Neural progenitor cell (in vitro differentiated cells): ENCODE results near the gene LATS2. TPM values are rescaled to one million over a fixed set of nuclear protein-coding genes. Genes with fewer than 3 reads are reported as not detected.

Source experiments
- DNase-seq: peaks from one replicate; pipeline ENCODE4 v3.0.0-alpha.2; 2016; ENCODE audit warnings: low spot score
- H2AFZ ChIP-seq: fragments of 200-600 bp; sonication (generic); replicated peaks from 2 replicates; pipeline ENCODE4 v1.6.1; 2016; ENCODE audit warnings: antibody characterized with exemption
- H3F3A ChIP-seq: fragments of 200-600 bp; sonication (generic); 2 replicates; pipeline ENCODE4 v1.6.1; 2016; ENCODE audit warnings: antibody characterized with exemption, low read depth
- H3K27ac ChIP-seq: fragments of 200-600 bp; sonication (generic); 2 replicates; pipeline ENCODE4 v1.5.1; 2016; ENCODE audit warnings: mild to moderate bottlenecking
- H3K27me3 ChIP-seq: fragments of 200-600 bp; sonication (generic); 2 replicates; pipeline ENCODE4 v1.6.1; 2016; ENCODE audit warnings: mild to moderate bottlenecking, moderate library complexity
- H3K36me3 ChIP-seq: fragments of 200-600 bp; sonication (generic); 2 replicates; pipeline ENCODE4 v1.5.1; 2016
- H3K4me1 ChIP-seq: fragments of 200-600 bp; sonication (generic); 2 replicates; pipeline ENCODE4 v1.6.1; 2016; ENCODE audit warnings: mixed run types
- H3K4me2 ChIP-seq: fragments of 200-600 bp; sonication (generic); 2 replicates; pipeline ENCODE4 v1.6.1; 2016
- H3K4me3 ChIP-seq: fragments of 200-600 bp; sonication (generic); 2 replicates; pipeline ENCODE4 v1.5.1; 2016
- H3K79me2 ChIP-seq: fragments of 200-600 bp; sonication (generic); 2 replicates; pipeline ENCODE4 v1.6.1; 2016; ENCODE audit warnings: low read depth
- H3K9ac ChIP-seq: fragments of 200-600 bp; sonication (generic); 2 replicates; pipeline ENCODE4 v1.6.1; 2016
- H3K9me3 ChIP-seq: fragments of 200-600 bp; sonication (generic); 2 replicates; pipeline ENCODE4 v1.5.1; 2016; ENCODE audit warnings: low read depth
- H4K20me1 ChIP-seq: fragments of 200-600 bp; sonication (generic); 2 replicates; pipeline ENCODE4 v1.6.1; 2016; ENCODE audit warnings: low read depth
- H3K27ac Mint-ChIP-seq: 3 replicates; pipeline ENCODE4 v1.8.0; 2021; ENCODE audit warnings: mixed read lengths
- H3K27me3 Mint-ChIP-seq: 2 replicates; pipeline ENCODE4 v1.8.0; 2022; ENCODE audit warnings: low read depth, mild to moderate bottlenecking, inconsistent platforms, moderate library complexity, mixed read lengths; ENCODE audit not compliant: insufficient read depth
- H3K36me3 Mint-ChIP-seq: 3 replicates; pipeline ENCODE4 v1.8.0; 2021; ENCODE audit warnings: mixed read lengths
- H3K4me1 Mint-ChIP-seq: 3 replicates; pipeline ENCODE4 v1.8.0; 2021; ENCODE audit warnings: mixed read lengths
- H3K4me3 Mint-ChIP-seq: 3 replicates; pipeline ENCODE4 v1.8.0; 2021; ENCODE audit warnings: mild to moderate bottlenecking, moderate library complexity, mixed read lengths
- H3K9me3 Mint-ChIP-seq: 3 replicates; pipeline ENCODE4 v1.8.0; 2020; ENCODE audit warnings: mixed read lengths
- CTCF ChIP-seq: fragments of 200-600 bp; sonication (generic); IDR thresholded peaks from 2 replicates; pipeline ENCODE4 v1.5.1; 2017; ENCODE audit warnings: antibody characterized with exemption, mild to moderate bottlenecking
- EZH2 ChIP-seq: fragments of 200-600 bp; sonication (generic); IDR thresholded peaks from 2 replicates; pipeline ENCODE4 v1.6.1; 2017; ENCODE audit warnings: antibody characterized with exemption, mild to moderate bottlenecking, moderate library complexity
- EZH2phosphoT487 ChIP-seq: fragments of 200-600 bp; sonication (generic); IDR thresholded peaks from 2 replicates; pipeline ENCODE4 v1.6.1; 2017; ENCODE audit warnings: antibody characterized with exemption
- total RNA-seq: library from RNA; depleted of rRNA; stranded (reverse); fragments of >200 nt; gene quantifications from 2 replicates; pipeline ENCODE4 v1.2.3, GENCODE V29; 2015; ENCODE audit warnings: low replicate concordance

The LATS2 gene
- total RNA-seq, 1 donor from 2014 or later = 15.2 TPM

DNA sequence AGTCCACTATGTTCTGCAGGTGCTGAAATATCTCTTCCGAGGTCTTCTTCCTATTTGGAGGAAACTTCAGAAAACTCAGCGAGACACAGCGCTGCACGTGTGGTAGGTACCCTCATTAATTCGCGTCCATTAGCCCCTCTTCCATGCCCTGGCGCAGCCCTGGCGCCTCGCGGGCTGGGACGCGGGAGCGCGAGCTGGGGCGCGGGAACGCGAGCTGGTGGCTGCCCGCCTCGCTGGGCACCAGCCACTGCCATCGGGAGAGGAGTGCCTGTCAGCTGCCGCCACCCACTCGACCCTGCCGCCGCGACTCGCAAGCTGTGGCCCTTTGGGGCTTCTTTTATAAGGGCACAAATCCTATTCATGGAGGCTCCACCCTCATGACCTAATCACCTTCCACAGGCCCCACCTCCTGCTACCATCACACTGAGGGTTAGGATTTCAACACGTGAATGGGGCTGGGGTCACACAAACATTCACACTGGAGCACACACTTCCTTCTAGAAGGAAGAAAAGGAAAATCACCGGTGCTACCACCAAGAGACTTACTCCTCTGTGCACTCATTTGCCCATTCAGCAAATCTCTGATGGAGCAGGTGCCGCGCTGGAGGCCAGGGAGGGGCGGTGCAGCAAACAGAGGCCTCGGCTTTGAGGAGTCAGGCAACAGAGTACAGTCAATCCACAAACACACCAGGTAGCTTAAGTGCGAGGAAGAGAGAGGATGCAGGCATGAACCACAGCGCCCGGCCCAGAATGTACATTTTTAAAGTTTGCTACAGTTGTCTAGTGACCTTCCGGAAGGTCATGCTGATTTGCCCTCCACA is 43.0 kb upstream of the LATS2 start:
- Histone ChIP-seq H3K4me2 (no peak overlapping the region), H3K36me3 (no peaks in the 10 kb centered on the region), H2AFZ (no peak overlapping the region), H3K79me2 (no peaks in the 10 kb centered on the region), H3F3A (peaks cover 5% of the 10 kb centered on the region), H3K4me1 (no peaks in the 10 kb centered on the region), H3K9me3 (no peaks in the 10 kb centered on the region), H3K27ac (no peak overlapping the region), H4K20me1 (no peaks in the 10 kb centered on the region), H3K4me3 (no peak overlapping the region), H3K9ac (no peak overlapping the region), H3K27me3 (no peaks in the 10 kb centered on the region)
- Mint-ChIP-seq H3K27me3 (peaks cover 10% of the 10 kb centered on the region), H3K9me3 (peaks cover 4% of the 10 kb centered on the region), H3K4me1 (no peaks in the 10 kb centered on the region), H3K4me3 (no peak overlapping the region), H3K27ac (no peak overlapping the region), H3K36me3 (no peaks in the 10 kb centered on the region)
- TF ChIP-seq CTCF (no peak), EZH2 (no peak), EZH2phosphoT487 (no peak)
- no peak for DNase-seq

GRCh38 chr13:21101865-21102576 is 40.6 kb upstream of the LATS2 start:
- Mint-ChIP-seq H3K4me1 (no peaks in the 10 kb centered on the region), H3K9me3 (peaks cover 7% of the 10 kb centered on the region), H3K36me3 (no peaks in the 10 kb centered on the region), H3K27ac (no peak overlapping the region), H3K27me3 (peaks cover 8% of the 10 kb centered on the region), H3K4me3 (no peak overlapping the region)
- no peak for DNase-seq
- H3K27me3 ChIP-seq = no peaks in the 10 kb centered on the region
- H3F3A ChIP-seq = peaks cover 5% of the 10 kb centered on the region
- H3K4me1 ChIP-seq = no peaks in the 10 kb centered on the region
- H3K4me2 ChIP-seq = no peak overlapping the region
- H4K20me1 ChIP-seq = no peaks in the 10 kb centered on the region
- H3K4me3 ChIP-seq = no peak overlapping the region
- H3K79me2 ChIP-seq = no peaks in the 10 kb centered on the region
- TF ChIP-seq EZH2phosphoT487 = no peak
- TF ChIP-seq EZH2 = no peak
- no peak for TF ChIP-seq CTCF
- no peak overlapping the region for H3K27ac ChIP-seq
- H3K9ac ChIP-seq = no peak overlapping the region
- H2AFZ ChIP-seq = no peak overlapping the region
- H3K9me3 ChIP-seq = no peaks in the 10 kb centered on the region
- no peaks in the 10 kb centered on the region for H3K36me3 ChIP-seq

- Histone ChIP-seq H2AFZ (no peak overlapping the region), H3K36me3 (no peaks in the 10 kb centered on the region), H3F3A (peaks cover 4% of the 10 kb centered on the region), H4K20me1 (no peaks in the 10 kb centered on the region), H3K4me2 (no peak overlapping the region), H3K4me1 (no peaks in the 10 kb centered on the region), H3K9ac (no peak overlapping the region), H3K79me2 (no peaks in the 10 kb centered on the region), H3K27ac (no peak overlapping the region), H3K27me3 (no peaks in the 10 kb centered on the region), H3K9me3 (no peaks in the 10 kb centered on the region), H3K4me3 (no peak overlapping the region)
- Mint-ChIP-seq H3K27me3 (peaks cover 8% of the 10 kb centered on the region), H3K27ac (no peak overlapping the region), H3K4me1 (no peaks in the 10 kb centered on the region), H3K36me3 (no peaks in the 10 kb centered on the region), H3K9me3 (peaks cover 7% of the 10 kb centered on the region), H3K4me3 (no peak overlapping the region)
- TF ChIP-seq CTCF (no peak), EZH2 (no peak), EZH2phosphoT487 (no peak)
- no peak for DNase-seq
These were observed 39.8 kb upstream of the LATS2 start for GRCh38 chr13:21100994-21101757.
